HG02870 (cell line): ENCODE measurements around the gene SLC30A9.

Experiments used
- ATAC-seq: cut with Tn5 transposase; IDR thresholded peaks from one replicate; pipeline ENCODE4 v1.9.1; 2021; ENCODE audit warnings: mild to moderate bottlenecking, moderate library complexity; ENCODE audit not compliant: unreplicated experiment

The SLC30A9 gene

GRCh38 chr4:41998019-41998418 is 7.7 kb downstream of the SLC30A9 start:
- no peak for ATAC-seq

GRCh38 chr4:41999321-41999720 is 9.0 kb downstream of the SLC30A9 start:
- ATAC-seq, result no peak

GRCh38 chr4:42008011-42008786 is 17.9 kb downstream of the SLC30A9 start:
- no peak for ATAC-seq

- no peak for ATAC-seq
These were observed 25.1 kb downstream of the SLC30A9 start for GRCh38 chr4:42015438-42015837.

- ATAC-seq, result no peak
These were observed 28.1 kb downstream of the SLC30A9 start for GRCh38 chr4:42018451-42018850.

GRCh38 chr4:42048394-42048793 is 58.1 kb downstream of the SLC30A9 start:
- no peak for ATAC-seq

GRCh38 chr4:42050516-42051249 is 60.4 kb downstream of the SLC30A9 start:
- no peak for ATAC-seq

- no peak for ATAC-seq
These were observed 76.1 kb downstream of the SLC30A9 start for GRCh38 chr4:42066402-42066801.

GRCh38 chr4:42067264-42067663 is 76.9 kb downstream of the SLC30A9 start:
- no peak for ATAC-seq

- no peak for ATAC-seq
These were observed 80.1 kb downstream of the SLC30A9 start for GRCh38 chr4:42070463-42070862.

- no peak for ATAC-seq
These were observed 84.0 kb downstream of the SLC30A9 start for GRCh38 chr4:42074294-42074693.

GRCh38 chr4:42078184-42078801 is 88.0 kb downstream of the SLC30A9 start:
- peak; percentile 97 for ATAC-seq

- ATAC-seq, result no peak
These were observed 90.0 kb downstream of the SLC30A9 start for GRCh38 chr4:42080306-42080705.

GRCh38 chr4:42083816-42084215 is 93.5 kb downstream of the SLC30A9 start:
- ATAC-seq, result no peak

- no peak for ATAC-seq
These were observed 98.1 kb downstream of the SLC30A9 start for GRCh38 chr4:42088386-42088785.

- no peak for ATAC-seq
These were observed 111.2 kb downstream of the SLC30A9 start for GRCh38 chr4:42101446-42101975.

- no peak for ATAC-seq
These were observed 114.2 kb downstream of the SLC30A9 start for GRCh38 chr4:42104521-42104920.

GRCh38 chr4:42112846-42113245 is 122.5 kb downstream of the SLC30A9 start:
- no peak for ATAC-seq

GRCh38 chr4:42119886-42120285 is 129.6 kb downstream of the SLC30A9 start:
- no peak for ATAC-seq

- ATAC-seq, result no peak
These were observed 131.9 kb downstream of the SLC30A9 start for GRCh38 chr4:42122237-42122636.

- no peak for ATAC-seq
These were observed 132.8 kb downstream of the SLC30A9 start for GRCh38 chr4:42123071-42123644.
